HCT116 (cell line): ENCODE measurements around the gene FFAR3.

Experiments
- CTCF ChIP-seq, 3 experiments: fragments of 200-600 bp in 1 of 3; sonication (generic) in 1 of 3; IDR thresholded peaks in 2 of 3; conservative IDR thresholded peaks in 1 of 3; 2 replicates each; pipeline ENCODE4 v1.5.1; 2012 to 2017; ENCODE audit warnings: low read depth in 2 of 3, low read length in 2 of 3, antibody characterized with exemption in 1 of 3, borderline replicate concordance in 1 of 3, control low read depth in 1 of 3, mild to moderate bottlenecking in 1 of 3, mixed read lengths in 1 of 3, mixed run types in 1 of 3, moderate library complexity in 1 of 3; ENCODE audit not compliant: insufficient read depth in 1 of 3
- MAX ChIP-seq: IDR thresholded peaks from 2 replicates; pipeline ENCODE4 v1.6.1; 2012

GRCh38 chr19:35368378-35368777 lies 10.1 kb downstream of the FFAR3 start:
- no peak for TF ChIP-seq CTCF (IDR thresholded peaks at IDR 0.05 in 2 of 3, conservative IDR thresholded peaks at IDR 0.05 in 1 of 3; ENCODE audit: borderline replicate concordance in 1 of 3, insufficient read depth in 1 of 3, low read depth in 2 of 3, low read length in 2 of 3)
- no peak for TF ChIP-seq MAX
